GOT3 (cell line): ENCODE measurements around the gene SUPT16H.
"Not testable (repeated sequence)": the region's sequence is repeated elsewhere in the genome, so short reads cannot be mapped to it uniquely, and the experiment has no call there.

Source experiments
- DNase-seq: peaks from one replicate; lab custom pipeline; 2025; ENCODE audit warnings: mixed read lengths; lab: John Stamatoyannopoulos, UW

SUPT16H gene

DNA sequence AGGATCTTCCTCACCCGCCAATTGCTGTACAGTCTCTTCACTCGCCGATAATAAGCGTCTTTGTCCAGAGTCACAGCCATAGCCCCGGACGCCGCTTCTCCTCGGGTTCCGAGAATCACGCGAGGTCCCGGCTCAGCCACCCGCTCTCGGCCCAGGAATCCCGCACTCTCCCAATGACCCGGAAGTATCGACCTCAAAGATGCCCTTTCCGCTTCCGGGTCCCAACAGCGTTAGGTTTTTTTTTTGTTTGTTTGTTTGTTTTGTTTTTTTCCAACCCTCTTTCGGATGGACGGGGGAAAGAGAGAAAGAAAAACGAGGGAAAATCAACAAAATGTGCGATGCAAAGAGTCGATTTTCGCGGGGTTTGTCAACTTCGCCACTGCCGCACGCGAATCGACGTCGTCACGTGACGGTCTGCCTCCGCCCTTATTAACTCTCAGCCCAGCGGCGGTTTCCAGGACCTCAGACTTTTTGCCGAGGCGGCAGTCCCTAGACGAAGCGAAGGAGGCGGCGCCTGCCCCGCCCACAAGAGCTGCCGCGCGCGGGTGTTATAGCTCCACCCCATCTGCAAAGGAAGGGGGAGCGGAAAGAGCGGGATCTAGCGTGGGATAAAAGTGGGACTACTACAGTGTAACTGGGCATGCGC lies at the start of gene SUPT16H:
TSS of gene SUPT16H (minus strand) at position 172 of the 646 bp plus-strand sequence. CDS start at position 80, 92 bp downstream.
- DNase-seq, result peak; percentile 66

DNA sequence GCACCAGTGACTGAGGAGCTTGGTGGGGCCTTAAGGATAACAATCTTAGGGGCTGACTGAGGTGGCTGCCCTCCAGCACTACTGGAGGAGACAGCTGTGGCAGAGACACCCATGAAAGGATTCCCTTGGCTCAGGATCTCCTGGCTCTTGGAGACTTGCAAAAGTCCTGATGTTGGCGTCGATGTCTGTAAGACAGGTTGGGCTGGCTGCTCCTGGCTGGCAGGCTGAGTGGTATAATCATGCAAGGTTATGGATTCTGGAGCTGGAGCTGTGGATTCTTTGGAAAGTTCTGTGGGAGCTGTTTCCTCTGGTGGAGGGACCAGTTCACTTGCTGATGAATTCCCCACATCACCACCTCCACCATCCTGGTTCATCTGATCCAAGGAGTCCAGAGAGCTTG lies 47.3 kb upstream of the SUPT16H start:
- DNase-seq, result no peak

DNA sequence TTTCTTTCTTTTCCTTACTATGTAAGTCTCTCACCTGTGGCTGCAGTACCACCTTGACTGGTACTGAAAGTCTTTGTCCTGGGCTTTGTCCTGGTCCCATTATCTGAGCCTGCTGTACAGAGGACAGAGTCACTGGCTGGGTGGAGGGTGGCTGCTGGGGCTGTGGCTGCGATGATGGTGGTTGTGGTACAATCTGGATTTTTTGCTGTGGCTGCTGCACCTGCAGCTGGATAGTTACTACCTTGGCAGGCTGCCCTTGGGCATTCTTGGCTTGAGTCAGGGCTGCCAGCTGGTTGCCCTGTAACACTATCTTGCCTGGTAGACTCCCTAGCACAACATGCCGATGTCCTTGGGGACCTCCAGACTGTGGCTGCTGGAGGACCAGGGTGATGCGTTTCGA lies 45.1 kb upstream of the SUPT16H start:
- DNase-seq, result no peak

DNA sequence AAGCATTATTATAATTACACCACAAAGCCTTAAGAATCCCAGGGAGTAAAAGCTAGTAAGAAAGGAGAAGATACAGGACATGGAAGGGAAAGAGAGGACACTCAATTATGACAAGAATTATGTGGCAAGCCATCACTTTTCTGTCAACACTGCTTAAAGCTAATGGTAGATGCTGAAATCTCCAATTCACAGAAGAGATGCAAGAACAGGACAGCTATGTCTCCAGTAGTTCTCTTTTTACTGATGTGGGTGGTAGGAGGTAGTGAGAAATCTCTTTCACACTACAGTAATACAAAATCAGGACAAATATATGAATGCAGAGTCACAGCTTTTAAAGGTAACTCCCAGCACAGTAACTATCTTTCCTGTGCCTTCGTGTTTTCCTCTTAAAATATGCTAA lies 42.9 kb upstream of the SUPT16H start:
- DNase-seq, result no peak

DNA sequence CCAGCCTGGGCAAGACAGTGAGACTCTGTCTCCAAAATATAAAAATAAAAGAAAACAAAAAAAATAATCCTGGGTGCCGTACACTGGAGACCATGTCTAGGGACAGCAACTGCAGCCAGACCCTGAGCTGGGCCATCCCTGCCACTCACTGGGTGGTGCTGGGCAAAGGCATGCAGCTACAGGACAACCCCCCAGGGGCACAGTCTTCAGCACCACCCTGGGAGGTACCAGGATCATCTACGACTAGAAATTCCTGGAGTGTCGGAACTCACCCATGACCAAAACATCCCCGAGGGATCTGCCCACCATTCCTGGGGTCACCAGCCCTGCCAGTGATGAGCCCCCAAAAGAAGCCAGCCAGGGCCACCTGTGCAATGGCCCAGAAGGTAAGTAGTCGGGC lies 35.7 kb upstream of the SUPT16H start:
- no peak for DNase-seq

- DNase-seq, result no peak
These were observed 31.5 kb upstream of the SUPT16H start for GRCh38 chr14:21415329-21415728.

- no peak for DNase-seq
These were observed 30.4 kb upstream of the SUPT16H start for GRCh38 chr14:21414137-21414631.

DNA sequence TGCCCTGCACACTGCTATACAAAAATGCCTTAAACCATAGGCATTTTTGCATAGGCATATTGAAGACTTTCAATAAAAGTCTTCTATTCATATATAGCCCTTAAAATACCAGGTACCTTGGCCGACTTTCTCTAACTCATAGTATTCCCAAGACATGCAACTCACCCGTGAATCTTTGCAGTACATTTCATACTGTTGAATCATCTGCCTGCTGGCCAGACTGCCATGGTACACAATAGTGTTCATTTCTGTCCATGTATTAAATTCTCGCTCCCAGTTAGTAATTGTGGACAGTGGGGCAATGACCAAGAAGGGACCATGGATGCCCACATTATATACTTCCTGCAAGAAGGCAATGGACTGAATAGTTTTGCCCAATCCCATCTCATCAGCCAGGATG lies 24.3 kb upstream of the SUPT16H start:
- no peak for DNase-seq

DNA sequence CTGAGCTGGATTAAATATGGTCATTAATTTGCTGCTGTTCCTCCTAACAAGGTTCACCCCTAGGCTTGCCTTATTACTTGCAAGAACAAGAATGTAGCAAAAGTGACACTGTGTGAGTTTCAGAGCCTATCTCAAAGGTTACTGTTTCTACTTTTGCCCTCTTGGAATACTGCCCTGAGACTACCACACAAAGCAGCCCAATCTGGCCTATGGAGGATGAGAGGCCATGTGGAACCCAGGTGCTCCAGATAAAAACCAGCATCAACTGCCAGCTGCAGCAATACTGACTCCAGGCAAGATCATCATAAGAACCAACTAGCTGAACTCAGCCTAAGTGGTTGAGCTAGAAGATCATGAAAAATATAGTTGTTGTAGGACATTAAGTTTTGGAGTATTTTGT lies 22.4 kb upstream of the SUPT16H start:
- no peak for DNase-seq

- no peak for DNase-seq
These were observed 21.3 kb upstream of the SUPT16H start for GRCh38 chr14:21405097-21405496.

DNA sequence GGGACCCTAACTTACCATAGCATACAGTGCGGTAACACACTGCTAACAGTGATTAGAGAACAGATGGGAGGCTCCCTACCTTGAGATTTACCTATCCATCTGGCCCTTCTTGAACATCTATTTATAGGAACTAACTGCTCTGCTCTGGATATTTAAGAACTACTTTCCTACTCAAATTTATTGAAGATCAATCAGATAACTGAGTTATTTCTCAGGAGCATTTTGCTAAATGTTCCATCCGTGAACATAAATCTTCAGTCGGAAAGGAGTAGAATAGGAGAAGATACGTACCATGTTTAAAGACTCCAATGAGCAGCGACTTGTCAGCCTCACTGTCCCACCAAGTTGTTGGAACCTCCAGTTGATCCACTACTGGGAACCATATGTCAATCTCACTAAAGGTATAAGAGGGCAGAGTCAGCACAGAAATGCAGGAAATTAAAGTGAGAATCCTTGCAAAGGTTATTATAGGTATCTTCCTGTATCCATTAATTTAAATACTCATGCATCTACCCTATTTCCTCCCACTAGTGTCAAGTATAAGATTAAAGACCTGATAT lies 15.6 kb upstream of the SUPT16H start:
- DNase-seq, result no peak

DNA sequence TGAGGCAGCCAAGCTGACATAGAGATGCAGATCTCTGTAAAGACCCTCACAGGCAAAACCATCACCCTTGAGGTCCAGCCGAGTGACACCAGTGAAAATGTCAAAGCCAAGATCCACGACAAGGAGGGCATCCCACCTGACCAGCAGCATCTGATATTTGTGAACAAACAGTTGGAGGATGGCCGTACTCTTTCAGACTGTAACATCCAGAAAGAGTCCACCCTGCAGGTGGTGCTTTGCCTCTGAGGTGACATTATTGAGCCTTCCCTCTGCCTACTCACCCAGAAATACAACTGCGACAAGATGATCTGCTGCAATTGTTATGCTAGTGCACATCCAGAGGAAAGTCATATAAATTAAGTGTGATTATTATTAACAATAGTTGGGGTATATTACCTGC lies 15.1 kb upstream of the SUPT16H start:
- DNase-seq, result no peak

- no peak for DNase-seq
These were observed 11.6 kb upstream of the SUPT16H start for GRCh38 chr14:21395450-21395849.

- no peak for DNase-seq
These were observed 1.5 kb upstream of the SUPT16H start for GRCh38 chr14:21385188-21385904.

- no peak for DNase-seq
These were observed 654 bp upstream of the SUPT16H start for GRCh38 chr14:21384494-21384851.

DNA sequence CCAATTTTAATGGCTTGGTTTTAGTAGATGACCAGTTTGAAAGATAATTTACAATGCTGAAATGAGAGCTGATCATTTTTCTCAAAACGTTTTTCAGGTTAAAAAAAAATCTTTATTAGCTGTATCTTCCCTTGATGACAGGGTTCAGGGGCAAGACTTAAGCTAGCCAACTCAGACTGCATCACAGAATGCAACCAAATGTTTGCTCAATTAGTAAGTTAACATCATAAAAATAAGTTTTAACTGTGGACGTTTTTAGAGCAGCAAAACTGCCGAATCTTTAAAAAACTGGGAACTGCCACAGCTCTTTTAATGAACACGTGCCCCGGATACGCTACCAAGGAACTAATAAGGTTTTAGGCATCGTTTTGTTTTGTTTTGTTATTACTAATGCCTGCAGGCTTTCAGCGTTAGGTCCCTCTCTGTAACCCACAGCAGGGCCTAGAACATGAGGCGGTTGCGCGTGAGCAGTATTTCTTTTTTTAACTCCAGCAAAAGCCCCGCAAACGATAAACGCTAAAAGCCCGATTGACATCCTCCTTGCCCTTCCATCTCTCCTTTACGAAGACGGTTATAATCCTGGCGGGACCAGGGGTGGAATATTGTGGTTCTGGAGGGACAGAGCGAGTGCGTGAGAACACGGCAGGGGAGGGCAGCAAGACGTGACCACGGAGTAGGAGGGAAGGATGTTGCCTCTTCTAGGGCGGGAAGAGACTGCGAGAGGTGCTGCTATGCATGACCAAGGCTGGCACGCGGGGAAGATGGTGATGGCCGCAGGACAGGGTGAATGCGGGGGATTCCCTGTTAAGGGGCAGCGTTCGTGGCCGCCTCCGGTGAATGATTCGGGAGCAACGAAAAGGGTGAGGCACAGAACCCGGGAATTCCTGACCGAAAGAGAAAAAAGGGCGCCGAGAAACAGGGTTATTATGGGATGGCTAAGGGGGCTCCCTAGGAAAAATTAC lies 652 bp downstream of the SUPT16H start:
- no peak for DNase-seq

DNA sequence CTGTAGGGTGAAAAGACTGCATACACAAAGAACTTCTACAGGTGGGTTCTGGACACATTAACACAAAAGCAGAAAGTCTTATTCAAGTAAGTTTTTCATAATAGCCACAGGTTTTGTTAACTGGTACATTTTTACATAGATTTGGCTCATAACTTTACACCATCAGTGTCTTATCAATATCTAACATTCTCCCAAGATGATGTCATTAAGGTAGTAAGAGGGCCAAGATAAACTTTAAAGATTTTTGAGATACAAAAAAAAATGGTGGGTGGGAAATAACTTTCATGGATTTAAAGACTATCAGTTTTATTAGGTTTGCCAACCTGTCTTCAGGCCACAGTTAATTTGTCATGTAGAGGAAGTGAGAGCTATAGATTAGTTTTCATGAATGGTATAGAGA lies 1.7 kb downstream of the SUPT16H start:
- no peak for DNase-seq

DNA sequence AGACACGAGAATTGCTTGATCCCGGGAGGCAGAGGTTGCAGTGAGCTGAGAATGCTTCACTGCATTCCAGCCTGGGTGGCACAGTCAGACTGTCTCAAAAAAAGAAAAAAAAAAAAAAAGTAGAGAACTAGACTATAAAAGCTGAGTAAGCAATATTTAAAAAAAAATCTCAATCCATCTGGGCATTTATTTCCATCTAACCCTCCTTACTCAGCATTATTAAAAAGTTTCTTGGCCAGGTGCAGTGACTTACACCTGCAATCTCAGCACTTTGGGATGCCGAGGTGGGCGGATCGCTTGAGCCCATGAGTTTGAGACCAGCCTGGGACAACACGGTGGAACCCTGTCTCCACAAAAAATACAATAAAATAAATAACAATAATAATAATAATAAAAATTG lies 4.5 kb downstream of the SUPT16H start:
- no peak for DNase-seq

- DNase-seq, result no peak
These were observed 9.8 kb downstream of the SUPT16H start for GRCh38 chr14:21373980-21374379.

GRCh38 chr14:21372814-21373213 lies 11.0 kb downstream of the SUPT16H start:
- DNase-seq, result not testable (repeated sequence)

DNA sequence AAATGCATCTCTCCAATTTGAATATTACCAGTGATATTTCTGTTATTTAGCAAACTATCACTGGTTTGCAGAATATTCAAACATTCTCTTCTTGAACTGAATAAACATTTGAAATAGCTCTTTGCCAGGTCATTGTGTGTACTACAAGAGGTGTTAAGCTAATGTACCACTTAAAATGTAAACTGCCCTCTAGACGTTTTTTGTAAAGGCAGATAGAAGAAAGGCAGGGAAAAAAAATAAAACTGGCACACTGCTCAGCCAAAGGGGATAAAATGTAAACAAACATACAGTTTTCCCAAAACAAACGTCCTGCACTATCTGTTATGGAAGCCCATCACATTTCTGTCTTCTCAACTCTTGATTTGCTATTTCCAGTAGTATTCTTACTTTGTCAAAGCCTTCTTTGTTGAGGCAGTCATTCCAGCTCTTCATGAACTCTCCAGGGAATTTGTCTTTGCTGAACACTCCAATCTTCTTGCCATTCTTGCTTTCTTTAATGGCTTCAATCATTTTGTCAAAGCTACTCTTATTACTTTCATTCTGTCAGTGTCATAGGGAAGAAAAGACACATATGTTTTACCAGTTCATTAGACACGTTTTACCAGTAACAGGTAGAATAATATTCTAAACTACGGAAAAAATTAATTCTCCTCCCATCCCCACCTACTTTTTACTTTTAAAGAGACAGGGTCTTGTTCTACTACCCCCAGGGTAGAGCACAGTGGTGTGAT lies 13.7 kb downstream of the SUPT16H start:
- DNase-seq, result no peak
